ENCODE results near the gene SMIM20. TPM values are rescaled to one million over a fixed set of nuclear protein-coding genes. Genes with fewer than 3 reads are reported as not detected.
A peak's percentile ranks its signal among the peaks of the same experiment; 100 is the strongest.
"Not testable (repeated sequence)": the region's sequence is repeated elsewhere in the genome, so short reads cannot be mapped to it uniquely, and the experiment has no call there.

The SMIM20 gene
- total RNA-seq, result 17.0 and 18.9 TPM in 2 replicates

- Mint-ChIP-seq H3K27me3 (peaks cover 9% of the 10 kb centered on the region), H3K4me1 (peaks cover 17% of the 10 kb centered on the region), H3K9me3 (no peaks in the 10 kb centered on the region), H3K4me3 (peak within 1 kb of the TSS; percentile 96), H3K36me3 (ENCODE audit: low read depth) (peaks cover 3% of the 10 kb centered on the region), H3K27ac (peak within 1 kb of the TSS; percentile 99)
- peak; percentile 96 for DNase-seq
- intact Hi-C loops (cut with micrococcal nuclease), result loop anchor here (1.0 to 10.0 kb wide), 8 partner anchors 24 to 1091 kb away; partner anchors contain the start of genes ANAPC4, SEL1L3, SEPSECS and STIM2
These were observed at the start of gene SMIM20 for GRCh38 chr4:25913851-25914669. Gene SMIM20, plus strand, starts transcription at chr4:25914220. Its CDS starts 94 bp downstream, at chr4:25914314.

- intact Hi-C loops (cut with micrococcal nuclease), result loop anchor here (10.0 kb wide), 1 partner anchor 421 kb away; no protein-coding TSS in a partner anchor
- DNase-seq, result no peak
These were observed 48.4 kb upstream of the SMIM20 start for GRCh38 chr4:25865586-25865985.

GRCh38 chr4:25866401-25866800 is 47.6 kb upstream of the SMIM20 start:
- not testable (repeated sequence) for H3K4me3 Mint-ChIP-seq; H3K4me1 Mint-ChIP-seq; H3K27ac Mint-ChIP-seq; H3K9me3 Mint-ChIP-seq; H3K36me3 Mint-ChIP-seq (ENCODE audit: low read depth); H3K27me3 Mint-ChIP-seq; DNase-seq
- intact Hi-C loops (cut with micrococcal nuclease), result loop anchor here (10.0 kb wide), 1 partner anchor 422 kb away; no protein-coding TSS in a partner anchor

More at GRCh38 chr4:25865586-25865985, 48.4 kb upstream of the SMIM20 start:
- Mint-ChIP-seq H3K4me3 (no peak overlapping the region), H3K9me3 (no peaks in the 10 kb centered on the region), H3K4me1 (peaks cover 12% of the 10 kb centered on the region), H3K36me3 (ENCODE audit: low read depth) (peaks cover 7% of the 10 kb centered on the region), H3K27me3 (peaks cover 2% of the 10 kb centered on the region), H3K27ac (no peak overlapping the region)

- H3K9me3 Mint-ChIP-seq, result no peaks in the 10 kb centered on the region
- no peaks in the 10 kb centered on the region for H3K27me3 Mint-ChIP-seq
- DNase-seq, result no peak
- H3K4me3 Mint-ChIP-seq, result no peak overlapping the region
- peaks cover under 1% of the 10 kb centered on the region for H3K4me1 Mint-ChIP-seq
- H3K27ac Mint-ChIP-seq, result no peak overlapping the region
- no peaks in the 10 kb centered on the region for H3K36me3 Mint-ChIP-seq (ENCODE audit: low read depth)
- intact Hi-C loops (cut with micrococcal nuclease), result loop anchor here (10.0 kb wide), 1 partner anchor 423 kb away; no protein-coding TSS in a partner anchor
These were observed 46.2 kb upstream of the SMIM20 start for GRCh38 chr4:25867781-25868294.

GRCh38 chr4:25870081-25870480 is 43.9 kb upstream of the SMIM20 start:
- H3K4me3 Mint-ChIP-seq, result no peak overlapping the region
- no peaks in the 10 kb centered on the region for H3K36me3 Mint-ChIP-seq (ENCODE audit: low read depth)
- intact Hi-C loops (cut with micrococcal nuclease), result no loop called here
- no peaks in the 10 kb centered on the region for H3K27me3 Mint-ChIP-seq
- no peak overlapping the region for H3K27ac Mint-ChIP-seq
- H3K4me1 Mint-ChIP-seq, result peaks cover 2% of the 10 kb centered on the region
- no peaks in the 10 kb centered on the region for H3K9me3 Mint-ChIP-seq
- DNase-seq, result no peak

- no peak overlapping the region for H3K4me3 Mint-ChIP-seq
- intact Hi-C loops (cut with micrococcal nuclease), result no loop called here
- H3K27ac Mint-ChIP-seq, result no peak overlapping the region
- H3K4me1 Mint-ChIP-seq, result peaks cover 2% of the 10 kb centered on the region
- no peaks in the 10 kb centered on the region for H3K9me3 Mint-ChIP-seq
- no peaks in the 10 kb centered on the region for H3K36me3 Mint-ChIP-seq (ENCODE audit: low read depth)
- DNase-seq, result no peak
- H3K27me3 Mint-ChIP-seq, result no peaks in the 10 kb centered on the region
These were observed 41.0 kb upstream of the SMIM20 start for GRCh38 chr4:25872851-25873631.

GRCh38 chr4:25873632-25874129 is 40.3 kb upstream of the SMIM20 start:
- DNase-seq, result no peak
- Mint-ChIP-seq H3K36me3 (ENCODE audit: low read depth) (no peaks in the 10 kb centered on the region), H3K27me3 (no peaks in the 10 kb centered on the region), H3K27ac (no peak overlapping the region), H3K9me3 (no peaks in the 10 kb centered on the region), H3K4me3 (no peak overlapping the region), H3K4me1 (peaks cover 2% of the 10 kb centered on the region)
- intact Hi-C loops (cut with micrococcal nuclease), result no loop called here

- Mint-ChIP-seq H3K27me3 (peaks cover 1% of the 10 kb centered on the region), H3K4me3 (no peak overlapping the region)
- intact Hi-C loops (cut with micrococcal nuclease), result no loop called here
These were observed 39.4 kb upstream of the SMIM20 start for GRCh38 chr4:25874655-25875054.

GRCh38 chr4:25875281-25875745 is 38.7 kb upstream of the SMIM20 start:
- Mint-ChIP-seq H3K27me3 (peaks cover 2% of the 10 kb centered on the region), H3K36me3 (ENCODE audit: low read depth) (no peaks in the 10 kb centered on the region), H3K27ac (no peak overlapping the region), H3K4me1 (peaks cover 2% of the 10 kb centered on the region), H3K4me3 (no peak overlapping the region), H3K9me3 (no peaks in the 10 kb centered on the region)
- intact Hi-C loops (cut with micrococcal nuclease), result no loop called here
- DNase-seq, result no peak

More at GRCh38 chr4:25874655-25875054, 39.4 kb upstream of the SMIM20 start:
- DNase-seq, result no peak
- Mint-ChIP-seq H3K36me3 (ENCODE audit: low read depth) (no peaks in the 10 kb centered on the region), H3K9me3 (no peaks in the 10 kb centered on the region), H3K4me1 (peaks cover 2% of the 10 kb centered on the region), H3K27ac (no peak overlapping the region)

GRCh38 chr4:25878676-25879075 is 35.3 kb upstream of the SMIM20 start:
- no peak overlapping the region for H3K4me3 Mint-ChIP-seq
- no peak overlapping the region for H3K27ac Mint-ChIP-seq
- intact Hi-C loops (cut with micrococcal nuclease), result no loop called here
- no peaks in the 10 kb centered on the region for H3K36me3 Mint-ChIP-seq (ENCODE audit: low read depth)
- H3K27me3 Mint-ChIP-seq, result peaks cover 2% of the 10 kb centered on the region
- no peaks in the 10 kb centered on the region for H3K9me3 Mint-ChIP-seq
- no peak for DNase-seq
- H3K4me1 Mint-ChIP-seq, result no peaks in the 10 kb centered on the region

- Mint-ChIP-seq H3K9me3 (no peaks in the 10 kb centered on the region), H3K4me3 (no peak overlapping the region), H3K4me1 (no peaks in the 10 kb centered on the region), H3K36me3 (ENCODE audit: low read depth) (no peaks in the 10 kb centered on the region), H3K27ac (no peak overlapping the region), H3K27me3 (peaks cover 2% of the 10 kb centered on the region)
- no peak for DNase-seq
- intact Hi-C loops (cut with micrococcal nuclease), result no loop called here
These were observed 34.9 kb upstream of the SMIM20 start for GRCh38 chr4:25879091-25879584.

GRCh38 chr4:25879587-25879986 is 34.4 kb upstream of the SMIM20 start:
- Mint-ChIP-seq H3K36me3 (ENCODE audit: low read depth) (no peaks in the 10 kb centered on the region), H3K27ac (no peak overlapping the region), H3K9me3 (no peaks in the 10 kb centered on the region), H3K27me3 (peaks cover 2% of the 10 kb centered on the region), H3K4me1 (no peaks in the 10 kb centered on the region), H3K4me3 (no peak overlapping the region)
- DNase-seq, result no peak
- intact Hi-C loops (cut with micrococcal nuclease), result no loop called here

GRCh38 chr4:25879991-25880651 is 33.9 kb upstream of the SMIM20 start:
- DNase-seq, result no peak
- H3K4me3 Mint-ChIP-seq, result no peak overlapping the region
- H3K27ac Mint-ChIP-seq, result no peak overlapping the region
- H3K9me3 Mint-ChIP-seq, result no peaks in the 10 kb centered on the region
- peaks cover 2% of the 10 kb centered on the region for H3K27me3 Mint-ChIP-seq
- no peaks in the 10 kb centered on the region for H3K4me1 Mint-ChIP-seq
- intact Hi-C loops (cut with micrococcal nuclease), result no loop called here
- H3K36me3 Mint-ChIP-seq (ENCODE audit: low read depth), result no peaks in the 10 kb centered on the region

All from activated CD4-positive, alpha-beta T cell treated with anti-CD3 and anti-CD28 coated beads, Interleukin-2, amount 10 ng/mL, durations not matched to agents 24 days and 14 days (primary cell).